ENCODE measurements around the gene INPP4A.
"Not testable (repeated sequence)": the region's sequence is repeated elsewhere in the genome, so short reads cannot be mapped to it uniquely, and the experiment has no call there.

The INPP4A gene

GRCh38 chr2:98570356-98570755, 125.7 kb downstream of the INPP4A start:
- no peak for DNase-seq

- no peak for DNase-seq
These were observed 126.6 kb downstream of the INPP4A start for GRCh38 chr2:98571121-98571701.

GRCh38 chr2:98571796-98572195, 127.1 kb downstream of the INPP4A start:
- no peak for DNase-seq

- DNase-seq: no peak
These were observed 127.6 kb downstream of the INPP4A start for GRCh38 chr2:98572211-98572610.

GRCh38 chr2:98572676-98573075, 128.0 kb downstream of the INPP4A start:
- no peak for DNase-seq

- no peak for DNase-seq
These were observed 128.8 kb downstream of the INPP4A start for GRCh38 chr2:98573426-98573825.

GRCh38 chr2:98576666-98577312, 132.1 kb downstream of the INPP4A start:
- DNase-seq: no peak

- DNase-seq: no peak
These were observed 132.7 kb downstream of the INPP4A start for GRCh38 chr2:98577313-98577712.

GRCh38 chr2:98578231-98578630, 133.6 kb downstream of the INPP4A start:
- no peak for DNase-seq

GRCh38 chr2:98579926-98580325, 135.3 kb downstream of the INPP4A start:
- DNase-seq: no peak

GRCh38 chr2:98580656-98581284, 136.1 kb downstream of the INPP4A start:
- DNase-seq: no peak

- DNase-seq: no peak
These were observed 137.9 kb downstream of the INPP4A start for GRCh38 chr2:98582523-98582922.

- no peak for DNase-seq
These were observed 138.6 kb downstream of the INPP4A start for GRCh38 chr2:98583276-98583675.

- DNase-seq: no peak
These were observed 139.4 kb downstream of the INPP4A start for GRCh38 chr2:98583816-98584618.

- DNase-seq: no peak
These were observed 140.7 kb downstream of the INPP4A start for GRCh38 chr2:98585386-98585785.

- DNase-seq: no peak
These were observed 142.0 kb downstream of the INPP4A start for GRCh38 chr2:98586551-98587140.

GRCh38 chr2:98588880-98589431, 144.3 kb downstream of the INPP4A start:
- no peak for DNase-seq

- DNase-seq: no peak
These were observed 144.8 kb downstream of the INPP4A start for GRCh38 chr2:98589489-98589888.

- DNase-seq: no peak
These were observed 147.9 kb downstream of the INPP4A start for GRCh38 chr2:98592565-98592964.

- not testable (repeated sequence) for DNase-seq
These were observed 150.0 kb downstream of the INPP4A start for GRCh38 chr2:98594665-98595064.

GRCh38 chr2:98598781-98599428, 154.2 kb downstream of the INPP4A start:
- no peak for DNase-seq

- DNase-seq: peak in 1 of 2 donors; percentile 16
These were observed 157.0 kb downstream of the INPP4A start for GRCh38 chr2:98601532-98602132.

All from CD4-positive, alpha-beta T cell treated with Interferon alpha-2 for 1 hour (primary cell).